ENCODE data around the gene MCAM.

The MCAM gene

DNA sequence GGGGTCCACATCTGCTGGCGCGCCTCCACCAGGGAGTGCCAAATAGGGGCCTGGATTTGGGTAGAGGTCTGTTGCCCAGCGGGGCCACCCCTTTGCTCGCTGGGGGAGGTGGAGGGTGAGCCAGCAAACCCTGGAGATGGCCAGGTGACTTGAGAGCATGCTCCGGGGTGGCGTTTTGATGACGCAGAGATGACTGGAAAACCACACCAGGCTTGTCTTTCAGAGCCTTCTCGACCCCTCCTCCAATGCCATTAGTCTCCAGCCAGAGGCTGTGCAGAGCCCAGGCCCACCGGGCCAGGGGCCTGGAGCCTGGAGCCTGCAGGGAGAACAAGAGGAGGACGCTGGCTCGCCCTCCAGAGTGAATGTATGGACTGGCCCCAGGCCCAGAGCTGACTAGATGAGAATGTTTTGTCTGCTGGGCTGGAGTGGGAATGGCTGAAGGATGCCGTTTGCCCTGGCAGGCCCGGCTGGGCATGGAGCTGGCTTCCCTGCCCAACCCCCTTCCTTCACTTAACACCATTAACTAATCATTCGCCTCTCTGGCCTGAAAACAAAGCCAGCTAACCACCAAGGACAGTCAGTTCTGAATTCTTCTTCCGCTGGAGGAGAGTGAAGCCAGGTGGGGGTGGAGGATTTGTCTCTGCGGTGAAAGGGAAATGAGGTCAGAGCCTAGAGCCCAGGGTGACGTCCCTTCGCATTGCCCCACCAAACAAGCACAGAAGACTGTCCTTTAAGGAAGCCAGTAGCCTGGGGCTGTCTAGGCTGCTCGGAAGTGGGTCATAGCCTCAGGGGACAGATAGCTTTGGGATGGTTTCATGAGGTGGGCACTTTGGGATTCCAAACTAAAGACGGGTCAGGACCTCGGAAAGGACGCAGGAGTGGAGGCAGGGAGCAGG lies 1.6 kb upstream of the MCAM start:
- no peaks in the 10 kb centered on the region for H3K36me3 ChIP-seq (ENCODE audit: control insufficient read depth in 2 of 2, insufficient read depth in 2 of 2, low read length in 2 of 2)
- peaks cover 19 to 44% of the 10 kb centered on the region in 2 donors for H3K4me1 ChIP-seq (ENCODE audit: control insufficient read depth in 2 of 2, insufficient read depth in 2 of 2, low read length in 2 of 2)
- H3K27ac ChIP-seq (ENCODE audit: low read depth in 2 of 2, low read length in 2 of 2) = peak overlapping the region; percentile 67 to 83
- H3K4me3 ChIP-seq (ENCODE audit: low read length in 2 of 2) = no peak overlapping the region
- peaks cover 18 to 46% of the 10 kb centered on the region in 2 donors for H3K27me3 ChIP-seq (ENCODE audit: control insufficient read depth in 2 of 2, insufficient read depth in 2 of 2, low read length in 2 of 2)
- H3K9ac ChIP-seq (ENCODE audit: low read depth in 1 of 2, low read length in 2 of 2) = peak overlapping the region in 1 of 2 donors; percentile 38
- H3K9me3 ChIP-seq (ENCODE audit: control insufficient read depth in 2 of 2, low read length in 2 of 2) = no peaks in the 10 kb centered on the region

DNA sequence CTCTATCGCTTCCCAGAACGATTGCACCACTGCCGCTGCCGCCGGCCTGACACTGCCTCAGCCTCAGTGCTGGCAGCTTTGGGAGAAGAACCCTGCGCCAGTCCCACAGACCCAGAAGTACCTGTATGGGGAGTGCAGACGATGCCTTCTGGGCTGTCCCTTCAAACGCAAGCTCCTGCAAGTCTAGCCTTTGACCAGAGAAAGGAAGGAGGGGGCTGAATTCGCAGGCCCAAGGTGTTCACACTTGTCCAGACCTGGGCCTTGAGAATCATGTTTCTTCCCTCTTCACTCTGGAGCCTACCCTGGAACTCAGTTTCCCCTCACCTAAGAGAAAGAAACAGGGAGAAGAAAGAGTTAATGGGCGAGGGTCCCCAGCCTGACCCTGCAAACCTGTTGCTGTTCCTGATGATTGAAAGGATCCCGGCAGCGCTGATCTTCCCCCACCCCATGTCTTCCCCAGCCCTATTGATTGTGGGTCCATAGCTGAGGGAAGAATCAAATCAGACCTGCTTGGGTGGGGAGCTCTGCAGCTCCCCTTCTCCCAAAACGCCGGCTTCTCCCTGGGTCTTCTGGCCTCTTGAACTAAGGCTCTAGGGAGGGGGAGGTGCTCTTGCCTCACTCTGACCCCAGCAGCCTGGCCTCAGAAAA lies 786 bp upstream of the MCAM start:
- Histone ChIP-seq H3K27ac (ENCODE audit: low read depth in 2 of 2, low read length in 2 of 2) (peak overlapping the region; percentile 70 to 83), H3K4me1 (ENCODE audit: control insufficient read depth in 2 of 2, insufficient read depth in 2 of 2, low read length in 2 of 2) (peaks cover 19 to 44% of the 10 kb centered on the region in 2 donors), H3K9me3 (ENCODE audit: control insufficient read depth in 2 of 2, low read length in 2 of 2) (no peaks in the 10 kb centered on the region), H3K27me3 (ENCODE audit: control insufficient read depth in 2 of 2, insufficient read depth in 2 of 2, low read length in 2 of 2) (peaks cover 18 to 46% of the 10 kb centered on the region in 2 donors), H3K9ac (ENCODE audit: low read depth in 1 of 2, low read length in 2 of 2) (no peak overlapping the region), H3K36me3 (ENCODE audit: control insufficient read depth in 2 of 2, insufficient read depth in 2 of 2, low read length in 2 of 2) (no peaks in the 10 kb centered on the region), H3K4me3 (ENCODE audit: low read length in 2 of 2) (peak overlapping the region in 1 of 2 donors; percentile 13)

DNA sequence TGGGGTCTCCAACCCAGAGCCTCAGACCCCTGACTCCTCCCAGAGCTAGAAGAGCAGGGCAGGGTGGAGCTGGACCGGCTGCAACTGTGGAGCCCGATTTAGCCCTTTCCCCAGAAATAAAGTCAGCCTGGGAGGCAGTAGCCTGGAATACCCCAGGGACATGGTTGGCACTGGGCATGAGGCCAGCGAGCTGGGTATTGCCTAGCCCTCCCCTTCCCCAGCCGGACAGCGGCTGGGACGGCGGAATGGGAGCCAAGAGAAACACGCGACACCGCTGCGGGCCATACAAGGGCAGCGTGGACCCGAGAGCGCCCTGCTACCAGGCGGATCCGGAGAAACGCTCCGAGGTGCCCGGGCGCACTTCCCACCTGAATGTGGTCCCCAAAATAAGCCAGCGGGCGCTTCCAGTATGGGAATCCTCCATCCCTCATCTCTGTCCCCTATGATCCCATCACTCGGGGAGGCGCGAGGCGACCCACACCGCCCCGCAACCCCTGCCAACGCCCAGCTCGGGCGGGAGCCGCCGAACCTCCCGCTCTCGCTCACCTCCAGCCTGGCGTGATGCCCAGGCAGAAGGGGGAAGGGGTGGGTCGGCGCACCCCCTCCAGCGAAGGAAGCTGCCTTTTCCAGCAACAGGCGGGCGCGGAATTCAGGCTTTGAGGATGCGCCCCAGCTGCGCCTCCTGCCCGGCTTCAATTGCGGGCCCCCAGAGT lies 758 bp downstream of the MCAM start:
- Histone ChIP-seq H3K9ac (ENCODE audit: low read depth in 1 of 2, low read length in 2 of 2) (peak overlapping the region; percentile 59 to 65), H3K4me3 (ENCODE audit: low read length in 2 of 2) (peak overlapping the region; percentile 66 to 69), H3K36me3 (ENCODE audit: control insufficient read depth in 2 of 2, insufficient read depth in 2 of 2, low read length in 2 of 2) (no peaks in the 10 kb centered on the region), H3K4me1 (ENCODE audit: control insufficient read depth in 2 of 2, insufficient read depth in 2 of 2, low read length in 2 of 2) (peaks cover 13 to 39% of the 10 kb centered on the region in 2 donors), H3K27ac (ENCODE audit: low read depth in 2 of 2, low read length in 2 of 2) (peak overlapping the region; percentile 63 to 68), H3K27me3 (ENCODE audit: control insufficient read depth in 2 of 2, insufficient read depth in 2 of 2, low read length in 2 of 2) (peaks cover 18 to 42% of the 10 kb centered on the region in 2 donors), H3K9me3 (ENCODE audit: control insufficient read depth in 2 of 2, low read length in 2 of 2) (no peaks in the 10 kb centered on the region)

DNA sequence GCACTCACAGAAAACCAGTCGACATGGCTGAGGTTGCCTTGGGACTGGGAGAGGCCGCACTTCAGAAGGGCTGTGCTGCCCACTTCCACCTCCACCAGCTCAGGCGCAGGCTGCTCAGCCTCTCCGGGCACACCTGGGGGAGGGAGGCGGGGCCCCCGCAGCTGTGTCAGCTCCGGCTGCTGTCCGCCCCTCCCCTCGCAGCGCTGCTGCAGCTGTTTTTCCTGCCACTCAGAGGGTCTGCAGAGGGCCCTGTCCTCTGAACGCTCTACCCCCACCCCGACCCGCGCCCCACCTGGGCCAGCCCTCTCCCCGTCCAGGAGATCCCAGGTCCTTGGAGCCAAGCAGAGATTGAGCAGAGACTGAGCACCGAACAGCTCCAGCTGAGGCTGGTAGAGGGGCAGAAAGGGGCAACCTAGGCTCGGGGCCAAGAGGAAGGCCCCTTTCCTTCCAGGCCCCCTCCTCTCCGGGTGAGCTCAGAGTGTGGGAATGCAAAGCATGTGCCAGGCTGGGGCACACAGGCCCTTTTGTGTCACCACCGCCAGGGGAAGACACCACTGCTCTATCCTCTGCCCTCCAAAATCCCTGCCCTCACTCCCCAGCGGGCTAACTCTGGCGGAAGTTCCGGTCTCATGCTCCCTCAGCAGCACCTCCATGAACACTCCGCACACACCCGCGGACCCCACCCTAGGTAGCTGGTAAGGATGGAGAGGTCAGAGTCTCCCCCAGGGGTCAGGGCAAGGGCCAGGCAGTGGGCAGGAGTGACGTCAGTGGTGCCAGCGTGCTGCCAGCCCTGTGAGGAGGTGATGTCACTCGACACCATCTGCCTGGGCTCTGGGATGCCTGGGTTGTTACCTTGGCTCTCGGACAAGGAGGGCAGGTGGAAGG lies 1.6 kb downstream of the MCAM start:
- peaks cover 10 to 32% of the 10 kb centered on the region in 2 donors for H3K4me1 ChIP-seq (ENCODE audit: control insufficient read depth in 2 of 2, insufficient read depth in 2 of 2, low read length in 2 of 2)
- peak overlapping the region; percentile 59 to 65 for H3K9ac ChIP-seq (ENCODE audit: low read depth in 1 of 2, low read length in 2 of 2)
- H3K27ac ChIP-seq (ENCODE audit: low read depth in 2 of 2, low read length in 2 of 2) = peak overlapping the region; percentile 63 to 68
- no peaks in the 10 kb centered on the region for H3K9me3 ChIP-seq (ENCODE audit: control insufficient read depth in 2 of 2, low read length in 2 of 2)
- H3K27me3 ChIP-seq (ENCODE audit: control insufficient read depth in 2 of 2, insufficient read depth in 2 of 2, low read length in 2 of 2) = peaks cover 18 to 38% of the 10 kb centered on the region in 2 donors
- H3K36me3 ChIP-seq (ENCODE audit: control insufficient read depth in 2 of 2, insufficient read depth in 2 of 2, low read length in 2 of 2) = no peaks in the 10 kb centered on the region
- peak overlapping the region; percentile 66 to 69 for H3K4me3 ChIP-seq (ENCODE audit: low read length in 2 of 2)

DNA sequence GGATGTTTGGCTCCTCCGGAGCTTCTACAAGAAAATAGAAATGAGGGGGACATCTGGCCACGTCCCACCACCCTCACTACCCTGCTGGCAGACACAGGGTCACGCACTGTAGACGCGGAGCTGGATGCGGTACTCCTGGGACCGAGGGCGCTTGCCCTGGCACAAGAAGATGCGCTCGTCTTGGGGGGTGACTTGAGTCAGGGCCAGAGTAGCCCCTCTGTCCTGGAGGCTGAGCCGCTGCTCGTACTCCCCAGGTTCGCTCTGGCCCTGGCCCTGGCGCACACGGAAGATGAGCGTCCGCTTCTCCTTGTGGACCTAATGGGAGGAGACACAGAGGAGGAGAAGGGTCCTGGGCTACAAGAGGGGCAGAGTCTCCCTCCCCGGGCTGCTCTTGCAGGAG lies 2.2 kb downstream of the MCAM start:
- Histone ChIP-seq H3K27me3 (ENCODE audit: control insufficient read depth in 2 of 2, insufficient read depth in 2 of 2, low read length in 2 of 2) (peaks cover 18 to 37% of the 10 kb centered on the region in 2 donors), H3K4me1 (ENCODE audit: control insufficient read depth in 2 of 2, insufficient read depth in 2 of 2, low read length in 2 of 2) (peaks cover 10 to 32% of the 10 kb centered on the region in 2 donors), H3K4me3 (ENCODE audit: low read length in 2 of 2) (no peak overlapping the region), H3K36me3 (ENCODE audit: control insufficient read depth in 2 of 2, insufficient read depth in 2 of 2, low read length in 2 of 2) (no peaks in the 10 kb centered on the region), H3K9ac (ENCODE audit: low read depth in 1 of 2, low read length in 2 of 2) (peak overlapping the region in 1 of 2 donors; percentile 27), H3K27ac (ENCODE audit: low read depth in 2 of 2, low read length in 2 of 2) (peak overlapping the region in 1 of 2 donors; percentile 68), H3K9me3 (ENCODE audit: control insufficient read depth in 2 of 2, low read length in 2 of 2) (no peaks in the 10 kb centered on the region)

DNA sequence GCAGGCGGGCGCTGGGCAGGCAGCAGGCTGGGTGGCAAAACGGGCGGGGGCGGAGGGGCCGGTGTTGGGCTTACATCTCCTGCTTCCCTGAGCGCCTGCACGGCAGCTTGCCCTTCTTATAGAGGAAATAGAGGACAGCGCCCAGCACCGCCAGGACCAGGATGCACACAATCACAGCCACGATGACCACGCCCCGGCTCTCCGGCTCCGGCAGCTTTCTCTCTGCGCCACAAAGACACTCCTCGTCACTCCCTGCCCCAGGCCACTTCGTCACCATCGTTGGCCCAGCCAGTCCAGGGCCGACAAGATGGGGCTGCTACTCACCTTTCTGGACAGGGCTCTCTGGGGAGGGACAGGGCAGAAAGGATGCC lies 6.3 kb downstream of the MCAM start:
- H3K4me3 ChIP-seq (ENCODE audit: low read length in 2 of 2) = no peak overlapping the region
- H3K36me3 ChIP-seq (ENCODE audit: control insufficient read depth in 2 of 2, insufficient read depth in 2 of 2, low read length in 2 of 2) = peaks cover 0 to 6% of the 10 kb centered on the region in 2 donors
- peaks cover 4 to 8% of the 10 kb centered on the region in 2 donors for H3K4me1 ChIP-seq (ENCODE audit: control insufficient read depth in 2 of 2, insufficient read depth in 2 of 2, low read length in 2 of 2)
- H3K9ac ChIP-seq (ENCODE audit: low read depth in 1 of 2, low read length in 2 of 2) = no peak overlapping the region
- H3K27me3 ChIP-seq (ENCODE audit: control insufficient read depth in 2 of 2, insufficient read depth in 2 of 2, low read length in 2 of 2) = peaks cover 4 to 11% of the 10 kb centered on the region in 2 donors
- H3K9me3 ChIP-seq (ENCODE audit: control insufficient read depth in 2 of 2, low read length in 2 of 2) = no peaks in the 10 kb centered on the region
- H3K27ac ChIP-seq (ENCODE audit: low read depth in 2 of 2, low read length in 2 of 2) = no peak overlapping the region

DNA sequence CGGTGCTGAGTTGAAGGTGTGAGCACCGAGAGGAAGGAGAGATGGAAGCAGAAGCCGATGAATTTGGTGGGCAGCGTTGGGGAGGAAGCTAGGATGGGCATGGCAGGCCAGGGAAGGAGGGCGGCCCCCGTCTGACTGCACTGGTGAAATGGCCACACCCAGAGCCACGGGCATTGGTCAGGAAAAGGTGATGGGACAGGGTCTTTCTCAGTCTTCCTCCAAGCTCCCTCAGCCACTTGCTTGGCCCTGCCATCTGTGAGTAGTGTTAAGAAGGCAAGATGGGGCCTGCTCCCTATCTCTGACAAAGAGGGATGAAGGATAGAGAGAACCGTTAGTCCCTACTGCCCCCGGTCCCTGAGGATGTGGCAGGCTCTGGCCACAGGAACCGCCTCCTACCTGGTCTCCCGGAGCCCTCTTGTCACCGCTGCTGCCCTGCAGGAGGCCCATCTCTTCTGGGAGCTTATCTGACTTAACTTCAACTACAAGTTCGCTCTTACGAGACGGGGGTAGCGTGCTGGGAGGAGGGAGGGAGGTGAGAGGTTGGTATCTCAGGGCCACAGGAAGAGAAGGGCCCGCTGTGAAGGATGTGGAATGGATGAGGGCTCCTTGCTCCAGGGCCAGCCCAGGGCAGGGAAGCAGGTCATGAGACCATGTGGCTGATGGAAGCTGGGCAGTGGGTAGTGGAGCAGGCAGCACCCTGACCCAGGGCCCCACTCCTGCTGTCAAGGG lies 6.8 kb downstream of the MCAM start:
- H3K4me1 ChIP-seq (ENCODE audit: control insufficient read depth in 2 of 2, insufficient read depth in 2 of 2, low read length in 2 of 2) = peaks cover 0 to 3% of the 10 kb centered on the region in 2 donors
- H3K4me3 ChIP-seq (ENCODE audit: low read length in 2 of 2) = no peak overlapping the region
- H3K9ac ChIP-seq (ENCODE audit: low read depth in 1 of 2, low read length in 2 of 2) = no peak overlapping the region
- H3K27ac ChIP-seq (ENCODE audit: low read depth in 2 of 2, low read length in 2 of 2) = no peak overlapping the region
- H3K27me3 ChIP-seq (ENCODE audit: control insufficient read depth in 2 of 2, insufficient read depth in 2 of 2, low read length in 2 of 2) = peaks cover 3 to 6% of the 10 kb centered on the region in 2 donors
- H3K9me3 ChIP-seq (ENCODE audit: control insufficient read depth in 2 of 2, low read length in 2 of 2) = no peaks in the 10 kb centered on the region
- H3K36me3 ChIP-seq (ENCODE audit: control insufficient read depth in 2 of 2, insufficient read depth in 2 of 2, low read length in 2 of 2) = peaks cover 0 to 6% of the 10 kb centered on the region in 2 donors

DNA sequence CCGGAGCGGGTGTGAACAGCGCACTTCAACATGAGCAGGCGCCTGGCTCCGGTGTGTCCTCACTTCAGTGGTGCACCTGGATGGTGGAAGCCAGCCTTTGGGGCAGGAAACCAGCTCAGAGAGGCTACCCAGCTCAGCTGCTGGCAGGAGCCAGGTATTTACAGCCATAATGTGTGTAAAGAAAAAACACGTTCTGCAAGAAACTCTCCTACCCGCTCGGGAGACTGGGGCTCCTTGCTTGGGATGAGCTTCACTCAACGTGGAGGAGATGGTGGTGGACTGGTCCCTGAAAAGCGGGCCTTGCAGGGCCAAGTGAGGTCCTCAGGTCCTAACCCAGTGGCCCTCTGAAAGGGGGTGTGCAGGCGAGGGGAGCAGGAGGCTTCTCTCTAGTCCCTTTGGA lies 7.5 kb downstream of the MCAM start:
- no peak overlapping the region for H3K9ac ChIP-seq (ENCODE audit: low read depth in 1 of 2, low read length in 2 of 2)
- no peaks in the 10 kb centered on the region for H3K27me3 ChIP-seq (ENCODE audit: control insufficient read depth in 2 of 2, insufficient read depth in 2 of 2, low read length in 2 of 2)
- H3K27ac ChIP-seq (ENCODE audit: low read depth in 2 of 2, low read length in 2 of 2) = no peak overlapping the region
- no peaks in the 10 kb centered on the region for H3K4me1 ChIP-seq (ENCODE audit: control insufficient read depth in 2 of 2, insufficient read depth in 2 of 2, low read length in 2 of 2)
- H3K4me3 ChIP-seq (ENCODE audit: low read length in 2 of 2) = no peak overlapping the region
- peaks cover 0 to 6% of the 10 kb centered on the region in 2 donors for H3K36me3 ChIP-seq (ENCODE audit: control insufficient read depth in 2 of 2, insufficient read depth in 2 of 2, low read length in 2 of 2)
- H3K9me3 ChIP-seq (ENCODE audit: control insufficient read depth in 2 of 2, low read length in 2 of 2) = no peaks in the 10 kb centered on the region

DNA sequence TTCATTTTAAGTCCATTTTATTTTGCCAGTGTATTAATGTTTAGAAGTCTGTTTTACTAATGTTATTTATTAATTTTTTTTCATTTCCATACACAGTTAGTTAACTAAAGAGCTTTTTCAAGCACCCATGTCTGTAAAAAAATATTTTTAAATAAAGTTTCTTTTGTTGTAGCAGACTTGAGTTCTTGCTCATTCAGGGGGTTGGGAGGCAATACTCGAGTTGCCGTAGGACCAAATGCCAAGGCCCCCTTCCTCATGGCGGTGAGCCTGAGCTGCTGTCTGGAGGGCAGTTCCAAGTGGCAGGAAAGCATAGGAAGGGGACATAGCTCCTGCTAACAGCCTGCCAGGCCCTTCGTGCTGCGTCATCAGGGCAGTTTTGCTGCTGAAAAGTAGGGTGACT lies 9.0 kb downstream of the MCAM start:
- no peak overlapping the region for H3K4me3 ChIP-seq (ENCODE audit: low read length in 2 of 2)
- H3K9me3 ChIP-seq (ENCODE audit: control insufficient read depth in 2 of 2, low read length in 2 of 2) = no peaks in the 10 kb centered on the region
- peaks cover 9 to 20% of the 10 kb centered on the region in 2 donors for H3K36me3 ChIP-seq (ENCODE audit: control insufficient read depth in 2 of 2, insufficient read depth in 2 of 2, low read length in 2 of 2)
- no peak overlapping the region for H3K9ac ChIP-seq (ENCODE audit: low read depth in 1 of 2, low read length in 2 of 2)
- no peaks in the 10 kb centered on the region for H3K27me3 ChIP-seq (ENCODE audit: control insufficient read depth in 2 of 2, insufficient read depth in 2 of 2, low read length in 2 of 2)
- no peak overlapping the region for H3K27ac ChIP-seq (ENCODE audit: low read depth in 2 of 2, low read length in 2 of 2)
- H3K4me1 ChIP-seq (ENCODE audit: control insufficient read depth in 2 of 2, insufficient read depth in 2 of 2, low read length in 2 of 2) = no peaks in the 10 kb centered on the region
